HG03097 (cell line): ENCODE data around the gene TBXAS1.
"Not testable (repeated sequence)": the region's sequence is repeated elsewhere in the genome, so short reads cannot be mapped to it uniquely, and the experiment has no call there.

Experiments used
- ATAC-seq: cut with Tn5 transposase; IDR thresholded peaks from one replicate; pipeline ENCODE4 v1.9.1; 2021; ENCODE audit not compliant: unreplicated experiment, low FRiP score

Gene TBXAS1

DNA sequence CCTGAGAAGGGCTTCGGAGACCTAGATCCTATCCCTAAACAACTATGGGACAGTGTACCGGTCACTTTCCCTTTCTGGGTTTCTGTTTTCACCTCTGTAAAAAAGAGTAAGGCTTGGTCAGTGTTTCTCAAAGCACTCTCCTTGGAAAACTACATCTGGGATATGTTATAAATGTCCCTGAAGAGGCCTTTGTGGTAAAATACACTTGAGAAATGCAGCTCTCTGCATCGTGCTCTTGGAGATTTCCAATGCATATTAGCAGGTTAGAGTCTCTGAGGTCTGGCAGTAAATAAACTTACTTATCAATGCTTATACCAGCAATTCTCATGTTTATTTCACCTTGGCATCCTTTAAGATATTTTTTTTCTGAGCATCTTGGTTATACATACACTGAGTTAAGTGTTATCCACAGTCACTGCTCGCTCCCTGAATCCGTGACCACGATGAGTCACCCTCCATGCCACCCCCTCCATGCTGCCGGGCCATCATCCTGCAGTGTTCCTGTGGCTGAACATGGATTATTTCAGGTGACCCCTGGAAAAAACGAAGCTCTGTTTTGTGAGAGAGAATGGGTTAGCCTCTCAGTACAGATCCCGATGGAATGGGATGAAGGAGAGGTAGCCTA is 3.3 kb upstream of the TBXAS1 start:
- no peak for ATAC-seq

DNA sequence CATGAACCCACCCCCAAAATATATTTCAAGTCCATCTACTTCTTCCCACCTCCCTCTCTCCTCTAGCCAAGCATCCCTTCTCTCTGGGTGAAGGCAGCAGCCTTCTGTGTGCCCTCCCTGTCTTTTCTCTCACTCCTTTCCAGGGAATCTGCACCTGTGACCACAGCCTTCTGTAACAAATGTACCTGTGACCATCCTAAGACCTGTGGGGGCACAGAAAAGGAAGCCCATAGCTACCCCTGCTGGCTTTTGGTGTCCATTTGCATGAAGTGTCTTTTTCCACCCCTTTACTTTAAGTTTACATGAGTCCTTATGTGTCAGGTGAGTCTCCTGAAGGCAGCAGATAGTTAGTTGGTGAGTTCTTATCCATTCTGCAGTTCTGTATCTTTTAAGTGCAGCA is 2.0 kb upstream of the TBXAS1 start:
- no peak for ATAC-seq

DNA sequence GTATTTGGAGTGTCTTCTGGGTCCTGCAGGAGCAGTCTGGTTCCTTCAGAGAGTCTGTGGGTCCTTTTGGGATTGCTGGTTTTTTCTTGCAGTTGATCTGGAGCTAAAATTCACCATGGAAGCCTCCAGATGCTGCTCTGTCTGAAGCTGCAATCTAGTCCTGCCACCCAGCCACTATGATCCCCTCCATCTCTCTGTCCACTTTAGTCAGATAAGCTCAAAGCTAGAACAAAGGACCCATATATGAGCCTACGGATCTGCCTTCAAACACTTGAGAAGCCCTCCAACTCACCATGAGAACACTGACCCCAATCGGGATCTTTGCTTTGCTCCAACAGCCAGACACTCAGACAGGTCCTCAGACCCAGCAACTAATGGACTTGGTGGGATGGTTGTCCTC is 618 bp upstream of the TBXAS1 start:
- ATAC-seq, result no peak

DNA sequence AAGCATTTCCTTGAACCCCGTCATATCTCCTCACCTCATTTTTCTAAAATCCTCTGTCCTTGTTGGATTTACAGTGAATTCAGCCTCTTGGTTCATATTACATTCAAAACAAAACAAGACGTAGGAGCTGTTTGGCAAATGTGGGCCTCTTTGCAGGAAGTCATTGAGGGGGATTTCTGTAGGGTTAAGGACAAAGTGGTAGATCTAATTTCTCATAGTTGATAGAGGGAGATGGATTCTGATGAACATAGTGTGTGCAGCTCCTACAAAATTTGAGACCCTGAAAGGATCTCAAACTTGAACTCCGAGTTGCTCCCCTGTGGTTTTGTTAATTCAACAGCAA is 682 bp downstream of the TBXAS1 start:
- no peak for ATAC-seq

DNA sequence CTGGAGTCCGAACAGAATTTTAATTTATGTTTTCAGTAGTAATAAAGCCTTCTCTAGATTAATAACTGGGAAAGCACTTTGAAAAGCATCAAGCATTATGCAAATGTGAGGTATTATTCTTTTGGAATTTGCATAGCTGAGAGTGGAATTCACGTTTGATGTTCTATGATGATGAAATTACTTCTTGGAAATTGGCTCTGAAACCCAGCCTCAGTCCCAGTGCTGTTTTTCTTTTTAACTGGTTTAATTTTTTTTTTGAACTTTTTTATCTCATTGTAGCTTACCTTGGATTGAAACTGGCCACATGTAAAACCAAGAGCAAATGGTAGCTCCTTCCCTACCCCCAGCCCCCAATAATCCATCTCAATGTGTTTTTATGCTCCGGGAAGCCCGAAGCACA is 1.2 kb downstream of the TBXAS1 start:
- ATAC-seq, result no peak

DNA sequence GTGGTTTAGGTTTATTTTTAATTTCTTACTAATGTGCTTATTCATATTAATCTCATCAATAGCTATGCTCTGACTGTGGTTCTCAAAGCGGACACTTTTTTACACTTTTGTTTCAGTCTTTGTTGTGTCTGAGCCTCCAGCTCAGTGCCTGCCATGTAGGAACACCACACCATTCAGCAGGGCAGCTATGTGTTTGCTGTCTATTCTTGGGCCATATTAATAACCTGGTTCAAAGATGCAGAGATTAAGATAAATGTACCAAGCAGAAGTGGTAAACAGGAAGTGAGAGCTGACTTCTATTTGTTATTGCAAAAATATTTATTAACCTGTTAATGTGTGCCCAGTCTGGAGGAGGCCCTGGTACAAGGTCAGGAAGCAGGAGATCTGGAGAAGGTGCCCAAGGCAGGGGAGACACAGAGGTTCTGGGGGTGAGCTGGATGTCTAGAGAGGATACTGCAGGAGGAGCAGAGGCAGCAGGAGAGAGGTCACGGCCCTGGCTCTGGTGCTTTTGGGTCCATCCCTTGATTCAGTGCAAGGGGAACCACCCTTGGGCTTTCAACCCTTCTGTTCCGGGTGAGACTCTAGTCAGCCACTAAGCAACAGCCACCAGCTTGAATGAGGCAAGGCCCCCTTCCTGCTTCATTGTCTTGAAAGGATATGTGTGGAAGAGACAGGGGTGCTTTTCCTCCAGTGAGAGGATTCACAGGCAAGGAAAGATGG is 1.9 kb downstream of the TBXAS1 start:
- ATAC-seq, result peak; percentile 49

DNA sequence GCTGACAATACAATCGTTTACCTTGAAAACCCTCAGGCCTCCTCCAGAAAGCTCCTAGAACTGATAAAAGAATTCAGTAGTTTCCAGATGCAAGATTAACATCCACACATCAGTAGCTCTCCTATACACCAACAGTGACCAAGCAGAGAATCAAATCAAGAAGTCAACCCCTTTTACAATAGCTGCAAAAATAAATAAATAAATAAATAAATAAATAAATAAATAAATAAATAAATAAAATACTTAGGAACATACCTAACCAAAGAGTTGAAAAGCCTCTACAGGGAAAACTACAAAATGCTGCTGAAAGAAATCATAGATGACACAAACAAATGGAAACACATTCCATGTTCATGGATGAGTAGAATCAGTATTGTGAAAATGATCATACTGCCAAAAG is 6.8 kb downstream of the TBXAS1 start:
- ATAC-seq, result not testable (repeated sequence)

DNA sequence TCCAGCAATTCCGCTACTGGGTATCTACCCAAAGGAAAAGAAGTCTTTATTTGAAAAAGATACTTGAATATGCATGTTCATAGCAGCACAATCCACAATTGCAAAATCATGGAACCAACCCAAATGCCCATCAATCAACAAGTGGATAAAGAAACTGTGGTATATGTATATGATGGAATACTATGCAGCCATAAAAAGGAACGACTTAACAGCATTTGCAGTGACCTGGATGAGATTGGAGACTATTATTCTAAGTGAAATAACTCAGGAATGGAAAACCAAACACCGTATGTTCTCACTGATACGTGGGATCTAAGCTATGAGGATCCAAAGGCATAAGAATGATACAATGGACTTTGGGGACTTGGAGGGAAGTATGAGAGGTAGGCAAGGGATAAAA is 8.2 kb downstream of the TBXAS1 start:
- not testable (repeated sequence) for ATAC-seq

DNA sequence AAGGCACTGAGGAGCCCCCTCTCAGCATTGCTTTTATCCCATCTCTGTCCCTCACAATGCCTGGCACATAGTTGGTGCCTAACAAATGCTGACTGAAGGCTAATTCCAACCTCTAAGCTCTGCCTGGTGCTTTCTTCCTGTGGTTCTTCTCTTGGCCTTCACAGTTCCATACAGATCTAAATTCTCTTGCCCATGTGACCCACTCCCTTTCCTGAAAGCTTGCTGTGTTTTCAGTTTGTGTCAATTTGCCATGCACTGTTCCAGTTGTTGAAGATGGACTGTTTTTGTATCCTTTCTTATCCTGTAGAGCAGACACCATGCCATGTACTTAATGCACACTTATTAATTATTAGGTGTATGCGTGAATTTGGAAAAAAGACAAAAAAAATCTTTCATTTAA is 9.2 kb downstream of the TBXAS1 start:
- ATAC-seq, result no peak

DNA sequence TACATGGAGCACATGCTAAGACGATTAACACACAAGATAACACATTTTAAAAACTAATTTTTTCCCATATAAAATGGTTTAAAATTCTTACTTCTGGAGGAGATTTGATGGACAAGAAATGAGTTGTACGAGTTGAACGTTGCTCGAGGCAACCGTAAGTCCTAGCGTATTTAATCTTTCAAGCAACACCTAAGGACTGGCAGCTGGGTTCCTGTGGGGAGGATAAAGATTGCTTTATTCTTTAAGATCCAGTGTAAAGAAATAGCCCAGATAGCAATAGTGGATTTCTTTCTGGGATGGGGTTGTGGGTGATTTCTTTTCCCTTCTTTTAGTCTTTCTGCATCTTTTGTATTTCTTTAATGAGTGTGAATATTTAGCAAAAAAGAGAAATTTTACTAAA is 9.8 kb downstream of the TBXAS1 start:
- no peak for ATAC-seq

DNA sequence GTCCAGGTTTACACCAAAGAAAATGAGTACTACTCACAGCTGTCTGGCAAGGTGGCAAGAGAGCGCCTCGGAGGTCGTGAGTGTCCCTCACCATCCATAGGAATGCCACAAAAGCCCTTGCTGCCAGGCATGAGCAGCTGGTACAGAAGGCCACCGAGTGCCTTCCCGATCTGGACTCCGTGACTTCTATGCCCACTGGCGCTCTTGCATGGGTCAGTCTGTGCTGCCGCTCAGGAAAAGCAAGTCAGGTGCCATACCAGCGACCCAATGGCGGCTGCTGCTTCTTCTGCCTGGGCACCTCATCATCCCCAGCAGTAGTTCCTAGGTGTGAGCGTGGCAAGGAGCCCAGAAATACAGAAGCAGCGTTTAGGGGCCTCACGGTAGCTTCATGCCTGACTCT is 11.7 kb downstream of the TBXAS1 start:
- ATAC-seq, result no peak

DNA sequence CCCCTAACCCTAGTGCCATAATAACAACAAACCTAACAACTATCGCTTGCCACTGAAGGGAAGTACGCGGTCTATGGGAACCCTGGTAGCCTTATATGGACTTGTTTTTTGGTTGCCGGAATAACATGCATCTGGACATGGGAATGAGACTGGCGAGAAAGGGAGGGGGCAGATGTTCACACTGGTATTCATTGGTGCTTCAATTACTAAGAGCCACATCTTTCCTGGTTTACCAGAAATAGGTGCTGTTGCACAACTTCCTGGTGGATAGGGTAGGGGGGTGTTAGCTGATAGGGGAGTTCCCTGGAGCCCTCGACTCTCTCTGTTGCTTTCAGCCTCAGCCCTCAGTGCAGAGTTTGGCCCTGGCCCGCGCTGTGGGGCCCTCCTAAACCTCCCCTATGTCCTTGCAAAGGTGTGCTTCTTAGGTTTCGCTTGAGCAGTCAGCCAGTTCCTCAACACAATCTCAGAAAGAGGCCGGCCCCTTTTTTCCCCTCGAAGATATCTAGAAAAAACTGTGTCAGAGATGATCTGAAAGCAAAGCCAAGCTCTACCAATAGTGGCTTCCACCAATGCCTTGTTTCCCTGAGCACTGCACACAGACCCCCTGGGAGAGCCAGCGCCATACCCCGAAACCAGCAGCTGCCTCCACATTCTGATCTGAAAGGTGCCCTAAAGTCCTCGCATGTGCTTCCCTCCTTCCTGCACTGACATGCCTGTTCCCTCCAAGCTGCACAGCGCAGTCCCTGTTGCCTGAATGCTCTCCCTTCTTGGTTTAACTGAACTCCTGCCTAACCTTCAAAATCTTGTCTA is 13.5 kb downstream of the TBXAS1 start:
- peak; percentile 54 for ATAC-seq

DNA sequence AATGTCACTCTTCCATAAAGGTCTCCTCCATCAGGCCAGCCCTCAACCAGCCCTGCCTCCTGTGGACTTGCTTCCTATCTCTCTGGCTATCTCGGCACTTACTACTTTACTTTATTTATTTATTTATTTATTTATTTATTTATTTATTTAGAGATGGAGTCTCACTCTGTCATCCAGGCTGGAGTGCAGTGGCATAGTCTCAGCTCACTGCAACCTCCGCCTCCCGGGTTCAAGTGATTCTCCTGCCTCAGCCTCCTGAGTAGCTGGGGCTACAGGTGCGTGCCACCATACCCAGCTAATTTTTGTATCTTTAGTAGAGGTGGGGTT is 14.1 kb downstream of the TBXAS1 start:
- ATAC-seq, result not testable (repeated sequence)

DNA sequence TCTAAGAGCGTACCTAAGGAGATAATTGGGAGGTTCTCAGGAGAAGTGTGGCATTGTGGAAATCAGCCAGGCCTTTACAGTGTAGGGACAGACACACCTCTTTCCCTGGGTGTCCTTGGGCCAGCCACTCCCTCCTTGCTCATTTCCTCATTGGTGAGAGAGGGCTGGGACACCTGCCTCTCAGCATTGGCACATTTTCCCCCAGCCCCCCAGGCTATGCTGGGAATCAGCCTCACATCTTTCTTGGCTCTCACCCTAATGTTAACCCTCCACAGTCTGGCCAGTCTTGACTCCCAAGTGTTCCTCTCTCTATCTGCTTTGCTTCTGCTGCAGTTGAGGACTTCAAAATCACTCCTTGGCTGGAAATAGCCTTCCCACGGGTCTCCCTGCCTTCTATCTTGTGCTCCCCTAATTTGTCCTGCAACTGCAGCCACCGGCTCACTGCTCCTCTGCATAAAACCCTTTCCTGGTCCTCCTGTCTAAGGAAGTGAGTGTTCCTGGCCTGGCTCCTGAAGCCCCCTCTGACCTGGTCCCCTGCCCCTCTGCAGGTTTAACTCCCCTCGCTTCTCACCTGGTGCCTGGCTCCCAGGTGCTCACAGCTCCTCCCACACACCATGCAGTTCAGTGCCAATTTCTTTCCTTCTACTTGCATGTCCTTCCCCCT is 15.8 kb downstream of the TBXAS1 start:
- ATAC-seq, result no peak

DNA sequence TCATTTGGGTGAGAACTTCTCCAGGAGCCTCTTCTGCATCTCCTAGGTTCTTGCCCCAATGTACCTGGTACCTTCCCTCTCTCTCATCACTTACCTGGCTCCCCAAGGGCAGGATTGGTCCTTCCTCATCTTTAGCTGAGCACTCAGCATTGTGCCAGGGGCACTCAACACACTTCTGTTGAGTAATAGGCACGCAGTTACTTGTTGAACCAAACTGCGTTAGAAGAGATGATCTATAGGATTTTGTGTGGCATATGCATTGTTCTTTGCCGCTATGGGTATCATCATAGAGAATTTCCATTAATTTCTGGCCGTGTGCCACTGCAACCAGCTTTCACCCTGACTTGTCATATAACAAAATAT is 16.4 kb downstream of the TBXAS1 start:
- no peak for ATAC-seq

DNA sequence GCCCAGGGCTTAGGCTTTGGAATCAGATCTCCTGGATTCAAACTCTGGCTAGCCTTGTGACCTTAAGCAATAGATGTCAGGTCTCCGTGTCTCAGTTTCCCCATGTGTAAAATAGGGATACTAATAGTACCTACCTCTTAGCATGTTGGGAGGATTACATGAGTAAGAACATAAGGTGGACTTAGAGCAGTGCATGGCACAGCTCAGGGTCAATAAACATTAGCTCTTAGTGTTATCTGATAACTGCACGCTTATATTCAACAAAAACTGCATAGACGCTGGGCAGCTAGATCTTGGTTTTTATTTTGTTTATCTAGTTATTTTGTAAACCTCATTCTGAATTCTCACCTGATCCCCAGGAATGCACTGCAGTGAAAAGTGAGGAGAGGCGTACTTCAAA is 17.2 kb downstream of the TBXAS1 start:
- ATAC-seq, result no peak

DNA sequence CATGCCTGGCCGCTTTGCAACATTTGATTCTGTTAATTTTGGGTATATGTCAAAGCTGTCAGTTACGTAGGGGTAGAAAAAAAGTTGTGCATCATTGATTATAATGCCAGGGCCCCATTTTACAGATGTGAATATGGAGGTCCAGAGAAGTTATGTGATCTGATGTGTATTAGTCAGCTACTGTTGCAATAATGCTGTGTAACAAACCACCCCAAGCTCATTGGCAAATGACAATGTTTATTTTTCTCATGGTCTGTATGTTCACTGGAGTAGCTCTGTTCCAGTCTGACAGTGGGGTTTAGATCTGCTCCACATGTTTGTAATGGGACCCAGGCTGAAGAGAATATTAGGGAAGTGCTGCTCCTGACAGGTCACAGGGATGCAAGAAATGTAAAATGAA is 19.2 kb downstream of the TBXAS1 start:
- ATAC-seq, result no peak

DNA sequence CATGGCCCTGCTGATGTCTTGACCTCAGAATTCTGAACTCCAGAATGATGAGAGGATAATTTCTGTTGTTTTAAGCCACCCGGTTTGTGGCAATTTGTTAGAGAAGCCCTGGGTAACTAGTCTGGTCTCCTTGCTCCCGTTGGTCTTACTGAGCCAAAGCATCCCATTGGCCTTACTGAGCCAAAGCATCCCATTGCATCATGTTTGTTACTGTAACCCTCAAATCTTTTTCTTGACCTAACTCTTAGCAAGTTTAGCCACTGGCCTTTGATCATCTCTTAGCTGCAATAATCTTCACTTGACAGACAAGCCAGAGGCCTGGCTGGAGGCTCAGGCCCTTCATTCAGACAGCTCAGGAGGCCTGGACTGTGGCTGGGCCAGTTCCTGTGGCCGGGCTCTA is 21.8 kb downstream of the TBXAS1 start:
- ATAC-seq, result no peak

DNA sequence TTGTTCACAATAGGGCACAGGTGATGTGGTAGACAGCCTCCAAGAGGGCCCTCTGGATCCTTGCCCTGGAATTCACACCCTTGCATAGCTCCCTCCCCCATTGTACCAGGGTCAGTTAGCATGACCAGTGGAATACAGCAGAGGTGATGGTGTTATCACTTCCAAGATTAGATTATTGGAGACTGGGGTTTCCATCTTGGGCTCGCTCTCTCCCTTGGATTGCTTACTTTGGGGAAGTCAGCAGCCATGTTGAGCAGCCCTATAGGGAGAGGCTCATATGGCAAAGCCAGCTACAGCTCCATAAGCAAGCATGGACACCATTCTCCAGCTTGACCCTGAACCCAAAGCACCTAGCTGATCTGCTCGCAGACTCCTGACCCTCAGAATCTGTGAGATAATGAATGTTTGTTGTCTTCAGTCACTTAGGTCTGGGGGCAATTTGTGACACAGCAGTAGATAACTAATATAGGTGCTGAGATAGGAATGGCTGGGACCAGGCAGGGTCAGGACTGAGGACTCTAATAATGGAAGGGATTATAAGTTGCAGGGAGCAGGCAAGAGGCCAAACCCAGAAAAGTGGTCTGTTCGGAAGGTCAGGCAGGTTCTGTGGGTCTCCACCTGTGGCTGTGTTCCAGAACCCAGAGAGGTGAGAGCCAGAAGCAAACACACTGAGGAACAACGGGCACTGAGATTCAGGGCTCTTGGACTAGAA is 22.9 kb downstream of the TBXAS1 start:
- ATAC-seq, result no peak

DNA sequence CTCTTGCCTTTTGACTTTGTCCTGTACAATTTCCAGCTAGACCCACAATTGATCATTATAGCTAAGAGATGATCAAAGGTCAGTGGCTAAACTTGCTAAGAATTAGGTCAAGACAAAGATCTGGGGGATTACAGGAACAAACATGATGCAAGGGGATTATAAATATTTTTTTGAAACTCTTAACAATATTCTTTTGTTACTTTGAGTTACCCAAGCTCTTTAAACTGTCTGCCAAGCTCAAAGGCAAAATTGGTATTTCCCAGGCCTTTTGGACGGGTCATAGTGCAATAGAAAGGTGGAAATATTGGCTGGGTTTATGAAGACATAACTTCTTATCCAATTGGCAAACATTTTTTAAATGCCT is 23.4 kb downstream of the TBXAS1 start:
- ATAC-seq, result no peak

DNA sequence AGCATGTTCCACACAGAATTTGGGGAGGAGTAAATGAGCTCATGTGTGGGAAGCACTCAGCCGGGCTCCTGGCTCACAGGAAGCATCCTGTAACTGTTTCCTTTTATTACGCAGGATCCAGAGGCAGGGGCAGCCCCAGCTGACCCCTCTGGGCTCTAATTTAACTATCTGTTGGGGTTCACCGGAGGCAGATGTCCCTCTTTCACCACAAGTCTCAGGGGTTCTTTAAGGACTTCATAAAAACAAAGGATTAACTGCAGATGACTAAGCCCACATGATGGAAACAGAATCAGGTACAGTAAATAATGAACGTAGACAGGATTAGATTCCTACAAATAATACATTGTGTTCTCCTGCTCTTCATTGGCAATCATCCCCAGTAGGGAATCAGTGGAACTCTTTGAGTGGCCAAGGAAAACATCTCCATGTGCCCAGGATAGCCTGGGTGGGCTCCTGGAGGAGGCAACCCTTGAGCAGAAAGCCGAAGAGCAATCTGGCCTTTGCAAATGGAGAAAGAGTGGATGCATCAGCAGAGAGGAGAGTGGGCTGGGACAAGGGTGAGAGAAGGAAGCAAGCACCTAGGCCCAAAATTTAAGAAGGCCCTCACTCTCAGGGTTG is 24.6 kb downstream of the TBXAS1 start:
- ATAC-seq, result no peak
